Ascending aorta (tissue), 2 donors: ENCODE data around the gene UBASH3A. TPM values are rescaled to one million over a fixed set of nuclear protein-coding genes. Genes with fewer than 3 reads are reported as not detected.

ENCODE experiments used
- DNase-seq, 2 donors: peaks; one replicate each; pipeline ENCODE4 v3.0.0-alpha.2; 2019; ENCODE audit warnings: low spot score in 2 of 2
- H3K27ac ChIP-seq, 2 donors: fragments of 200-600 bp; sonication (generic); one replicate each; pipeline ENCODE4 v1.5.1; 2016 to 2017; ENCODE audit warnings: mild to moderate bottlenecking in 1 of 2
- H3K27me3 ChIP-seq: fragments of 200-600 bp; sonication (generic); one replicate; pipeline ENCODE4 v1.5.1; 2017
- H3K36me3 ChIP-seq, 2 donors: fragments of 200-600 bp; sonication (generic); one replicate each; pipeline ENCODE4 v1.5.1; 2016
- H3K4me1 ChIP-seq, 2 donors: fragments of 200-600 bp; sonication (generic); one replicate each; pipeline ENCODE4 v1.5.1; 2016 to 2017; ENCODE audit warnings: mild to moderate bottlenecking in 1 of 2
- H3K4me3 ChIP-seq, 2 donors: fragments of 200-600 bp; sonication (generic); one replicate each; pipeline ENCODE4 v1.5.1; 2016 to 2017; ENCODE audit warnings: mild to moderate bottlenecking in 1 of 2
- H3K9me3 ChIP-seq, 2 donors: fragments of 200-600 bp; sonication (generic); one replicate each; pipeline ENCODE4 v1.5.1; 2016
- CTCF ChIP-seq, 3 experiments: fragments of 200-600 bp in 2 of 3; fragments of 450-650 bp in 1 of 3; sonication (generic) in 2 of 3; IDR thresholded peaks; one replicate each; pipeline ENCODE4 v1.5.1; 2016 to 2019; ENCODE audit warnings: antibody characterized with exemption in 3 of 3, mild to moderate bottlenecking in 1 of 3, moderate library complexity in 1 of 3
- intact Hi-C: fragments of 100-400 bp; cut with DNase I; formaldehyde crosslinking; loops from one replicate; pipeline ENCODE4 v1.15.1; 2023
- total RNA-seq: library from RNA; depleted of rRNA; stranded (reverse); fragments of >200 nt; gene quantifications from one replicate; pipeline ENCODE4 v1.1.0, GENCODE V29; 2016

The UBASH3A gene
- total RNA-seq, 1 donor from 2014 or later: 0.75 TPM

- no peak for TF ChIP-seq CTCF (IDR thresholded peaks at IDR 0.05)
These were observed 60.3 kb downstream of the UBASH3A start for GRCh38 chr21:42463861-42464515.

GRCh38 chr21:42465008-42465802 is 61.5 kb downstream of the UBASH3A start:
- no peaks in the 10 kb centered on the region for H3K27me3 ChIP-seq
- DNase-seq: no peak
- H3K27ac ChIP-seq: no peak overlapping the region
- H3K36me3 ChIP-seq: no peaks in the 10 kb centered on the region
- TF ChIP-seq CTCF (IDR thresholded peaks at IDR 0.05): no peak
- no peaks in the 10 kb centered on the region for H3K4me1 ChIP-seq
- no peaks in the 10 kb centered on the region for H3K9me3 ChIP-seq
- no peak overlapping the region for H3K4me3 ChIP-seq
- intact Hi-C loops: no loop called here

More at GRCh38 chr21:42463861-42464515, 60.3 kb downstream of the UBASH3A start:
- Histone ChIP-seq H3K27me3 (no peaks in the 10 kb centered on the region), H3K27ac (no peak overlapping the region), H3K9me3 (no peaks in the 10 kb centered on the region), H3K4me3 (no peak overlapping the region), H3K36me3 (no peaks in the 10 kb centered on the region), H3K4me1 (no peaks in the 10 kb centered on the region)
- no peak for DNase-seq
- intact Hi-C loops: no loop called here

- no peak for DNase-seq
- Histone ChIP-seq H3K4me1 (no peaks in the 10 kb centered on the region), H3K4me3 (no peak overlapping the region), H3K36me3 (no peaks in the 10 kb centered on the region), H3K27ac (no peak overlapping the region), H3K27me3 (no peaks in the 10 kb centered on the region), H3K9me3 (no peaks in the 10 kb centered on the region)
- intact Hi-C loops: no loop called here
- TF ChIP-seq CTCF (IDR thresholded peaks at IDR 0.05): no peak
These were observed 62.1 kb downstream of the UBASH3A start for GRCh38 chr21:42465803-42466127.

- no peak for TF ChIP-seq CTCF (IDR thresholded peaks at IDR 0.05)
- no peak overlapping the region for H3K27ac ChIP-seq
- H3K4me3 ChIP-seq: no peak overlapping the region
- H3K36me3 ChIP-seq: no peaks in the 10 kb centered on the region
- H3K27me3 ChIP-seq: no peaks in the 10 kb centered on the region
- H3K4me1 ChIP-seq: no peaks in the 10 kb centered on the region
- H3K9me3 ChIP-seq: no peaks in the 10 kb centered on the region
- intact Hi-C loops: no loop called here
- no peak for DNase-seq
These were observed 63.0 kb downstream of the UBASH3A start for GRCh38 chr21:42466700-42467099.

GRCh38 chr21:42467140-42467983 is 63.7 kb downstream of the UBASH3A start:
- no peaks in the 10 kb centered on the region for H3K9me3 ChIP-seq
- H3K36me3 ChIP-seq: no peaks in the 10 kb centered on the region
- H3K4me3 ChIP-seq: no peak overlapping the region
- TF ChIP-seq CTCF (IDR thresholded peaks at IDR 0.05): no peak
- H3K27me3 ChIP-seq: no peaks in the 10 kb centered on the region
- no peak for DNase-seq
- no peaks in the 10 kb centered on the region for H3K4me1 ChIP-seq
- no peak overlapping the region for H3K27ac ChIP-seq
- intact Hi-C loops: no loop called here
